ENCODE measurements around the gene DES.

The DES gene

DNA sequence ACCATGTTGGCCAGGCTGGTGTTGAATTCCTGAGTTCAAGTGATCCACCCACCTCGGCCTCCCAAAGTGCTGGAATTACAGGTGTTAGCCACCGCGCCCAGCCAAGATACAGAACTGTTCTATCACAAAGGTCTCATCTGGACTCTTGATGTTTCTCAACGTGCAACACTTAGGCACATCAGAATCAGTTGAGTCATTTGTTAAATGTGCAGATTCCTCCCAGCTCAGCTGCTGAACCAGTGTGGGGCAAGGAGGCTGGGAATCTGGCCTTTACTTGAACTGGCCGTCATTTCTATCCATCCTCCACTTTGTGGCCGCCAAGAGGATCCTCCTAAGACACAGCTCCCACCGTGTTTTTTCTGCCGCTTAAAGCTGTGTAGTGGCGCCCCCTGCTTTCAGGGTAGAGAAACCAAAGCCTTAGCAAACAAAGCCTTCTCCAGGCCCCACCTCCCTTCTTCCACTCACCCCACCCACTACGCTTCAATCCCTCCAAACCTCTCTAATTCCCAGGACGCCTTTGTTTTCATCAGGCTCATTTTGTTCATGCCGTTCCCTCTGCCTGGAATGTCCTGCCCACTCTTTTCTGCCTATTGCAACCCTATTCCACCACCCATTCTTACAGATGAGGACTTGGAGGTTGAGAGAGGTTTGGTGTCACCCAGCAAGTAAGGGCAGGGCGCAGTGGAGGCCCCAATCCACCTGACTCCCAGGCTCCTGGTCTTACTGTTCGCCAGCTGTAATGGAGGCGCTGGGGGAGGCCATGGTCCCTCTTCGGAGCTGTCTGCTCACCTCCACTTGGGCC is 15.7 kb downstream of the DES start:
- H3K9ac ChIP-seq (ENCODE audit: low read depth, low read length, poor library complexity) = no peak overlapping the region
- no peaks in the 10 kb centered on the region for H3K36me3 ChIP-seq (replicated peaks in 1 of 2; ENCODE audit: control insufficient read depth in 2 of 2, insufficient read depth in 2 of 2, low read length in 2 of 2)
- H3K4me2 ChIP-seq (ENCODE audit: insufficient read depth, low read length, poor library complexity, severe bottlenecking) = peak overlapping the region; percentile 47
- whole genome bisulfite sequencing, 2 donors (ENCODE audit: extremely low coverage in 2 of 2, insufficient read length in 2 of 2, insufficient replicate concordance in 1 of 2) = 100% methylated on average over 1 of the region's 16 CpGs; no CpG with 5 or more reads in 1 of the 2 donors
- peak overlapping the region; percentile 12 for H2BK12ac ChIP-seq (ENCODE audit: low read length)
- no peak overlapping the region for H3K4me3 ChIP-seq (ENCODE audit: low read length in 2 of 2)
- DNase-seq (ENCODE audit: low spot score) = no peak
- H3K18ac ChIP-seq (ENCODE audit: low read length) = peak overlapping the region; percentile 44
- peaks cover 7 to 8% of the 10 kb centered on the region in 2 donors for H3K4me1 ChIP-seq (ENCODE audit: control insufficient read depth in 2 of 2, insufficient read depth in 1 of 2, low read depth in 1 of 2, low read length in 2 of 2)
- no peak overlapping the region for H3K4ac ChIP-seq (ENCODE audit: low read length)
- H4K8ac ChIP-seq (ENCODE audit: low read depth, low read length) = peak overlapping the region; percentile 89
- no peak overlapping the region for H4K91ac ChIP-seq (ENCODE audit: low read depth, low read length, poor library complexity)
- peak overlapping the region; percentile 79 for H2AFZ ChIP-seq (ENCODE audit: low read length)
- H2BK15ac ChIP-seq (ENCODE audit: low read length) = peak overlapping the region; percentile 95
- H3K14ac ChIP-seq (ENCODE audit: low read length) = no peak overlapping the region
- no peak overlapping the region for H2BK5ac ChIP-seq (ENCODE audit: low read length)
- H3K27ac ChIP-seq (replicated peaks; ENCODE audit: low read length) = no peak overlapping the region
- H2BK120ac ChIP-seq (ENCODE audit: low read depth, low read length) = peak overlapping the region; percentile 68
- no peaks in the 10 kb centered on the region for H3K9me3 ChIP-seq (replicated peaks in 1 of 2; ENCODE audit: control insufficient read depth in 2 of 2, insufficient read depth in 1 of 2, low read depth in 1 of 2, low read length in 2 of 2)
- H3K23ac ChIP-seq (ENCODE audit: low read depth, low read length, poor library complexity) = no peak overlapping the region
- H3K79me1 ChIP-seq (ENCODE audit: low read depth, low read length) = no peaks in the 10 kb centered on the region
- H2AK5ac ChIP-seq (ENCODE audit: low read depth, low read length) = peak overlapping the region; percentile 85
- H3K27me3 ChIP-seq (ENCODE audit: control insufficient read depth in 3 of 3, insufficient read depth in 3 of 3, low read depth in 1 of 3, low read length in 3 of 3) = peaks cover 0 to 75% (median 25%) of the 10 kb centered on the region in 3 experiments

DNA sequence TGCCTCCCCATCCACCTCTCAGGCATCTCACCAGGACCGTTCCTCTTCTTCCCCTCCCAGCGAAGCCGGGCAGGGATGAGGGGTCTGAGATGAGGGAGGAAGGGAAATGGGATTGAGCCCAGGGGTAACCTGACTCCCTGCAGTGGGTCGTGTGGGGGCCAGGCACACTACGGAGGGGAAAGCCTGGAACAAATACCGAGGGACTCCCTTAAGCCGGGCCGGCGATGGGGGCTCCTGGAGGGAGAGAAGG is 16.2 kb downstream of the DES start:
- Histone ChIP-seq H4K8ac (ENCODE audit: low read depth, low read length) (peak overlapping the region; percentile 89), H2BK12ac (ENCODE audit: low read length) (peak overlapping the region; percentile 12), H2AFZ (ENCODE audit: low read length) (peak overlapping the region; percentile 79), H3K14ac (ENCODE audit: low read length) (no peak overlapping the region), H3K4me2 (ENCODE audit: insufficient read depth, low read length, poor library complexity, severe bottlenecking) (peak overlapping the region; percentile 47), H3K36me3 (replicated peaks in 1 of 2; ENCODE audit: control insufficient read depth in 2 of 2, insufficient read depth in 2 of 2, low read length in 2 of 2) (no peaks in the 10 kb centered on the region), H2BK120ac (ENCODE audit: low read depth, low read length) (peak overlapping the region; percentile 68), H3K27me3 (ENCODE audit: control insufficient read depth in 3 of 3, insufficient read depth in 3 of 3, low read depth in 1 of 3, low read length in 3 of 3) (peaks cover 0 to 76% (median 27%) of the 10 kb centered on the region in 3 experiments), H2BK15ac (ENCODE audit: low read length) (peak overlapping the region; percentile 95), H3K4me3 (ENCODE audit: low read length in 2 of 2) (no peak overlapping the region), H3K4ac (ENCODE audit: low read length) (no peak overlapping the region), H3K4me1 (ENCODE audit: control insufficient read depth in 2 of 2, insufficient read depth in 1 of 2, low read depth in 1 of 2, low read length in 2 of 2) (peaks cover 7 to 8% of the 10 kb centered on the region in 2 donors), H3K9ac (ENCODE audit: low read depth, low read length, poor library complexity) (no peak overlapping the region), H4K91ac (ENCODE audit: low read depth, low read length, poor library complexity) (no peak overlapping the region), H2BK5ac (ENCODE audit: low read length) (no peak overlapping the region), H3K79me1 (ENCODE audit: low read depth, low read length) (no peaks in the 10 kb centered on the region), H3K9me3 (replicated peaks in 1 of 2; ENCODE audit: control insufficient read depth in 2 of 2, insufficient read depth in 1 of 2, low read depth in 1 of 2, low read length in 2 of 2) (no peaks in the 10 kb centered on the region), H3K27ac (replicated peaks; ENCODE audit: low read length) (no peak overlapping the region), H3K18ac (ENCODE audit: low read length) (peak overlapping the region; percentile 44), H3K23ac (ENCODE audit: low read depth, low read length, poor library complexity) (no peak overlapping the region), H2AK5ac (ENCODE audit: low read depth, low read length) (peak overlapping the region; percentile 85)
- WGBS, 2 donors (ENCODE audit: extremely low coverage in 2 of 2, insufficient read length in 2 of 2, insufficient replicate concordance in 1 of 2) = no CpG with 5 or more reads among the region's 9 CpGs
- DNase-seq (ENCODE audit: low spot score) = no peak

DNA sequence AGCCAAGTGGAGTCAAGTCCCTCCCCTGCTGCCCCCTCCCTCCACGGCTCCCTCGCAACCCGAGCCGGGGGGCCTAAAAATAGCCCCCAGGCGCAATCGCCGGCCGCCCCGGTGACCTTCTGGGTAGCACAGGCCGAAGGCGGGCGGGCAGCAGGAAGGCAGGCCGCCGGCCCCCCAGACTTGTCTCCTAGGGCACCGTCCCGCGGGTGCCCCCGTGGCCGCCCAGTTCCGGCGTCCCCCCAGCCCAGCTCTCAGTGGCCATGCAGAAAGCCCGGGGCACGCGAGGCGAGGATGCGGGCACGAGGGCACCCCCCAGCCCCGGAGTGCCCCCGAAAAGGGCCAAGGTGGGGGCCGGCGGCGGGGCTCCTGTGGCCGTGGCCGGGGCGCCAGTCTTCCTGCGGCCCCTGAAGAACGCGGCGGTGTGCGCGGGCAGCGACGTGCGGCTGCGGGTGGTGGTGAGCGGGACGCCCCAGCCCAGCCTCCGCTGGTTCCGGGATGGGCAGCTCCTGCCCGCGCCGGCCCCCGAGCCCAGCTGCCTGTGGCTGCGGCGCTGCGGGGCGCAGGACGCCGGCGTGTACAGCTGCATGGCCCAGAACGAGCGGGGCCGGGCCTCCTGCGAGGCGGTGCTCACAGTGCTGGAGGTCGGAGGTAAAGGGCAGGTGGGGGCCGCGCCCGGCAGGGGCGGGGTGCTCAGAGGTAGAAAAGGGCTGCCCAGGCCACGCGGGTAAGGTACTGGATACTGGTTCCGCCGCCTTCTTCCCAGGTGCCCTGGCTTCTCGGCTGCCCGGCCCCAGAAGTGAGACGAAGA is 16.7 kb downstream of the DES start, which contains the start of gene SPEG:
Gene SPEG, plus strand, starts transcription at position 126 of the 808 bp plus-strand sequence. Its CDS starts 135 bp downstream, at position 261.
- Histone ChIP-seq H2BK5ac (ENCODE audit: low read length) (no peak within 1 kb of the TSS), H2AK5ac (ENCODE audit: low read depth, low read length) (peak within 1 kb of the TSS; percentile 85), H2BK15ac (ENCODE audit: low read length) (peak within 1 kb of the TSS; percentile 95), H2BK120ac (ENCODE audit: low read depth, low read length) (peak within 1 kb of the TSS; percentile 68), H4K8ac (ENCODE audit: low read depth, low read length) (peak within 1 kb of the TSS; percentile 89), H2BK12ac (ENCODE audit: low read length) (peak within 1 kb of the TSS; percentile 12), H3K36me3 (replicated peaks in 1 of 2; ENCODE audit: control insufficient read depth in 2 of 2, insufficient read depth in 2 of 2, low read length in 2 of 2) (no peaks in the 10 kb centered on the region), H3K4ac (ENCODE audit: low read length) (no peak within 1 kb of the TSS), H3K4me2 (ENCODE audit: insufficient read depth, low read length, poor library complexity, severe bottlenecking) (peak within 1 kb of the TSS; percentile 47), H4K91ac (ENCODE audit: low read depth, low read length, poor library complexity) (peak within 1 kb of the TSS; percentile 41), H3K23ac (ENCODE audit: low read depth, low read length, poor library complexity) (peak within 1 kb of the TSS; percentile 56), H2AFZ (ENCODE audit: low read length) (peak within 1 kb of the TSS; percentile 79), H3K9me3 (replicated peaks in 1 of 2; ENCODE audit: control insufficient read depth in 2 of 2, insufficient read depth in 1 of 2, low read depth in 1 of 2, low read length in 2 of 2) (no peaks in the 10 kb centered on the region), H3K27me3 (ENCODE audit: control insufficient read depth in 3 of 3, insufficient read depth in 3 of 3, low read depth in 1 of 3, low read length in 3 of 3) (peaks cover 0 to 81% (median 27%) of the 10 kb centered on the region in 3 experiments), H3K4me3 (ENCODE audit: low read length in 2 of 2) (peak within 1 kb of the TSS in 1 of 2 donors; percentile 48), H3K27ac (replicated peaks; ENCODE audit: low read length) (no peak within 1 kb of the TSS), H3K4me1 (ENCODE audit: control insufficient read depth in 2 of 2, insufficient read depth in 1 of 2, low read depth in 1 of 2, low read length in 2 of 2) (peaks cover 7 to 8% of the 10 kb centered on the region in 2 donors), H3K79me1 (ENCODE audit: low read depth, low read length) (no peaks in the 10 kb centered on the region), H3K18ac (ENCODE audit: low read length) (peak within 1 kb of the TSS; percentile 44), H3K14ac (ENCODE audit: low read length) (peak within 1 kb of the TSS; percentile 59), H3K9ac (ENCODE audit: low read depth, low read length, poor library complexity) (peak within 1 kb of the TSS; percentile 55)
- no peak for DNase-seq (ENCODE audit: low spot score)
- no CpG with 5 or more reads among the region's 77 CpGs for WGBS, 2 donors (ENCODE audit: extremely low coverage in 2 of 2, insufficient read length in 2 of 2, insufficient replicate concordance in 1 of 2)

DNA sequence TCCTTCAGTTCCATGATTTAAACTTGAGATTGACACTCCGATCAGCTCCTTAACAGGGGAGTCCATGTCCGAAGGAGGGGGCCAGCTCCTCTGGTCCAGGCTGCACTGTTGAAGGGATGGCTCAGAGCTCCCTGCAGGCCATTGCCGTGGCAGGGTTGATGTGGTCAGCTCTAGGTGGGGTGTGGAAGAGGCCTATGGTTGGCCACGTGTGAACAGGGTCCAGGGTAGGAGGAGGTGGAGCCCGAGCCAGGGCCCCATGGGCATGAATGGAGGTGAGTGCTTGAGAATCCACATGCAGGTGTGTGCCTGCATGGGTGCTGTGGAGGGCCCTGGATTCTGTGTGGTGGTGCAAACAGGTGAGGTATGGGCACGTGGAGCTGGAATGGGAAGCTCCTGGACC is 17.5 kb downstream of the DES start:
- no peak overlapping the region for H3K23ac ChIP-seq (ENCODE audit: low read depth, low read length, poor library complexity)
- H2BK15ac ChIP-seq (ENCODE audit: low read length) = no peak overlapping the region
- H2BK5ac ChIP-seq (ENCODE audit: low read length) = no peak overlapping the region
- H2AFZ ChIP-seq (ENCODE audit: low read length) = no peak overlapping the region
- no peak overlapping the region for H3K14ac ChIP-seq (ENCODE audit: low read length)
- no peak for DNase-seq (ENCODE audit: low spot score)
- H3K4me3 ChIP-seq (ENCODE audit: low read length in 2 of 2) = no peak overlapping the region
- no peak overlapping the region for H3K27ac ChIP-seq (replicated peaks; ENCODE audit: low read length)
- no peak overlapping the region for H2BK120ac ChIP-seq (ENCODE audit: low read depth, low read length)
- no peaks in the 10 kb centered on the region for H3K36me3 ChIP-seq (replicated peaks in 1 of 2; ENCODE audit: control insufficient read depth in 2 of 2, insufficient read depth in 2 of 2, low read length in 2 of 2)
- no peak overlapping the region for H4K91ac ChIP-seq (ENCODE audit: low read depth, low read length, poor library complexity)
- H4K8ac ChIP-seq (ENCODE audit: low read depth, low read length) = no peak overlapping the region
- H3K27me3 ChIP-seq (ENCODE audit: control insufficient read depth in 3 of 3, insufficient read depth in 3 of 3, low read depth in 1 of 3, low read length in 3 of 3) = peaks cover 0 to 83% (median 27%) of the 10 kb centered on the region in 3 experiments
- H3K9ac ChIP-seq (ENCODE audit: low read depth, low read length, poor library complexity) = no peak overlapping the region
- no peaks in the 10 kb centered on the region for H3K79me1 ChIP-seq (ENCODE audit: low read depth, low read length)
- no peak overlapping the region for H2BK12ac ChIP-seq (ENCODE audit: low read length)
- H3K9me3 ChIP-seq (replicated peaks in 1 of 2; ENCODE audit: control insufficient read depth in 2 of 2, insufficient read depth in 1 of 2, low read depth in 1 of 2, low read length in 2 of 2) = no peaks in the 10 kb centered on the region
- H3K4ac ChIP-seq (ENCODE audit: low read length) = no peak overlapping the region
- H3K4me2 ChIP-seq (ENCODE audit: insufficient read depth, low read length, poor library complexity, severe bottlenecking) = no peak overlapping the region
- peak overlapping the region; percentile 43 for H2AK5ac ChIP-seq (ENCODE audit: low read depth, low read length)
- H3K4me1 ChIP-seq (ENCODE audit: control insufficient read depth in 2 of 2, insufficient read depth in 1 of 2, low read depth in 1 of 2, low read length in 2 of 2) = peaks cover 7 to 8% of the 10 kb centered on the region in 2 donors
- WGBS, 2 donors (ENCODE audit: extremely low coverage in 2 of 2, insufficient read length in 2 of 2, insufficient replicate concordance in 1 of 2) = no CpG with 5 or more reads among the region's 6 CpGs
- H3K18ac ChIP-seq (ENCODE audit: low read length) = no peak overlapping the region
